SK-N-SH (cell line): Measurements from ENCODE around the gene TLE6.

Source experiments
- CTCF ChIP-seq: fragments of 200-600 bp; sonication (generic); IDR thresholded peaks from 2 replicates; pipeline ENCODE4 v1.6.1; 2017; ENCODE audit warnings: antibody characterized with exemption, mild to moderate bottlenecking, moderate library complexity
- EP300 ChIP-seq, 2 experiments: IDR thresholded peaks; 2 replicates each; pipeline versions ENCODE4 v1.4.0 to v1.6.1; 2012; ENCODE audit warnings: borderline replicate concordance in 1 of 2, low read depth in 1 of 2, low read length in 1 of 2
- MAX ChIP-seq: IDR thresholded peaks from 2 replicates; pipeline ENCODE4 v1.4.0; 2012; ENCODE audit warnings: low read depth
- POLR2AphosphoS5 ChIP-seq: IDR thresholded peaks from 2 replicates; pipeline ENCODE4 v1.6.1; 2012; ENCODE audit warnings: low read depth, low read length
- REST ChIP-seq: IDR thresholded peaks from 2 replicates; pipeline ENCODE4 v1.6.1; 2012; ENCODE audit warnings: mild to moderate bottlenecking, low read depth, low read length, moderate library complexity
- RFX5 ChIP-seq: IDR thresholded peaks from 2 replicates; pipeline ENCODE4 v1.6.1; 2012; ENCODE audit warnings: mild to moderate bottlenecking, improper control_type of control experiment, low read length
- SIN3A ChIP-seq: IDR thresholded peaks from 2 replicates; pipeline ENCODE4 v1.6.1; 2012; ENCODE audit warnings: low read depth, mild to moderate bottlenecking, low read length, moderate library complexity, borderline replicate concordance
- TAF1 ChIP-seq: IDR thresholded peaks from 2 replicates; pipeline ENCODE4 v1.6.1; 2012; ENCODE audit warnings: low read depth, mild to moderate bottlenecking, low read length, moderate library complexity, borderline replicate concordance
- YY1 ChIP-seq: IDR thresholded peaks from 2 replicates; pipeline ENCODE4 v1.4.0; 2012; ENCODE audit warnings: low read depth, mild to moderate bottlenecking

- TF ChIP-seq YY1 (no peak), CTCF (no peak), SIN3A (no peak), MAX (no peak), TAF1 (no peak), POLR2AphosphoS5 (no peak), EP300 (IDR thresholded peaks at IDR 0.05; ENCODE audit: borderline replicate concordance in 1 of 2, low read depth in 1 of 2, low read length in 1 of 2) (no peak), RFX5 (no peak), REST (no peak)
These were observed 56.4 kb downstream of the TLE6 start for GRCh38 chr19:3033595-3034405.
